T-helper 2 cell treated with Interferon-gamma antibody and Interleukin-4, amounts not matched to agents 5 μg/mL and 100 μg/mL, for 36 hours (primary cell): ENCODE data around the gene NABP2.

Experiments used
- DNase-seq: peaks from one replicate; pipeline ENCODE4 v3.0.0; 2021; ENCODE audit warnings: low spot score
- H3K27ac Mint-ChIP-seq: one replicate; pipeline ENCODE4 v1.8.0; 2021; ENCODE audit warnings: mild to moderate bottlenecking, mixed read lengths
- H3K27me3 Mint-ChIP-seq: one replicate; pipeline ENCODE4 v1.8.0; 2021; ENCODE audit warnings: low read depth, mixed read lengths
- H3K36me3 Mint-ChIP-seq: one replicate; pipeline ENCODE4 v1.8.0; 2021; ENCODE audit warnings: low read depth, mixed read lengths
- H3K4me1 Mint-ChIP-seq: one replicate; pipeline ENCODE4 v1.8.0; 2021; ENCODE audit warnings: low read depth, mixed read lengths
- H3K4me3 Mint-ChIP-seq: one replicate; pipeline ENCODE4 v1.8.0; 2022; ENCODE audit warnings: mild to moderate bottlenecking, moderate library complexity, mixed read lengths
- H3K9me3 Mint-ChIP-seq: one replicate; pipeline ENCODE4 v1.8.0; 2021; ENCODE audit warnings: mixed read lengths

NABP2 gene

DNA sequence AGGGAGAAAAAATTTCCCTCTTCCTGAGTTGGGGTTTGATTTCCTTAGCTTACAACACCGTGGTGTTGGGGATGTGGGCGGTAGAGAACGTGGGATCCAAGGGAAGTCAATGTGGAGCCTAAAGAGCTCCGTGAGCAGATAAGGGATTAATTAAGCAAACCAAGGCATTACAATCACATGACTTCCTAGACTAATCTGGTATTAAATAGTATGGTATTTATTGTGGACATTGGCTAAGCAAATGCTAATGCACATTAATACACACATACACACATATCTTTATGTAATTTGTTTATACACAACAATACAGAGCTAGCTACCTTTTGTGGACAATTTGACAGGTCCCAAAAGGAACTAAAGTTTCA is 1.6 kb upstream of the NABP2 start:
- peaks cover 8% of the 10 kb centered on the region for H3K36me3 Mint-ChIP-seq
- H3K4me1 Mint-ChIP-seq, result peaks cover 40% of the 10 kb centered on the region
- no peak for DNase-seq
- H3K27ac Mint-ChIP-seq, result peak overlapping the region; percentile 97
- H3K9me3 Mint-ChIP-seq, result no peaks in the 10 kb centered on the region
- no peaks in the 10 kb centered on the region for H3K27me3 Mint-ChIP-seq
- H3K4me3 Mint-ChIP-seq, result peak overlapping the region; percentile 100

DNA sequence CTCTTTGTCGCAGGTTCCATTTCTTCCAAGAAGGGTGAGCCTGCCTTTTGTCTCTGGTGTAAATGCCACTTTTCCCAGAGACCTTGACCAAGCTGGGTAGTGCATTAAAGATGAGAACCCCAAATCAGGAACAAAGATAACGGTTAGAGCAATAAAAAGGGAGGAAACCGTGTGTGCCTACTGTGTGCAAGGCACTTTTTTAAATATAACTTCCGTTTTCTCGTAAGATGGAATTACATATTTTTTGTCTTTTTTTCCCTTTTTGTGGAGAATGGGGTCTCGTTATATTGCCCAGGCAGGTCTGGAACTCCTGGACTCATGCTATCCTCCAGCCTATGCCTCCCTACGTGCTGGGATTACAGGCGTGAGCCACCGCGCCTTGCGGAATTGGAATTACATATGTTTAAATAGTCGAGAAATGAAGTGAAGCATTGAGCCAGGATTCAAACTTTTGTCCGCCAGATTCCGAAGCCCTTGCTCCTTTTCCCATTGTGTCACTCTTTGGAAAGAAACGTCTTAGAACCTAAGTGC is 506 bp upstream of the NABP2 start:
- no peak for DNase-seq
- Mint-ChIP-seq H3K9me3 (no peaks in the 10 kb centered on the region), H3K27ac (peak overlapping the region; percentile 55), H3K4me1 (peaks cover 40% of the 10 kb centered on the region), H3K36me3 (peaks cover 8% of the 10 kb centered on the region), H3K27me3 (no peaks in the 10 kb centered on the region), H3K4me3 (peak overlapping the region; percentile 100)

DNA sequence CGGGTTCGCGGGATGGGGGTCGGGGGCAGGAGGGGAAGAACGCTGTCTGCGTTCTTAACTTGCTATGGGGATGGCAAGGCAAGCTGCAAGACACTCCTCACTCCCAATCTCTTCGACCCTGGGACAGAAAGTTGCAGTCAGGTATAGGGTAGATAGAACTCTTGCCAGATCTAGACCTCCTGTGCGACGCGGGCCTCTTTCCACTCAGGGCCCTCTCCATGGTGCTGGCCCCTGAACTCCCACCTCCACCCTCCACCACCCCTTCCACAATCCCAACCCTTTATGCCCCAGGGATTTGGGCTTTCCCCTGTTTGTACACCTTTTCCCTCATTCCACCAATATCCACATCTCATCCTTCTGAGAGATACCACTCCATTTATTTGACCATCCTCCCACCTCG is 812 bp downstream of the NABP2 start:
- Mint-ChIP-seq H3K4me3 (peak overlapping the region; percentile 100), H3K27ac (peak overlapping the region; percentile 70), H3K4me1 (peaks cover 40% of the 10 kb centered on the region), H3K27me3 (no peaks in the 10 kb centered on the region), H3K9me3 (no peaks in the 10 kb centered on the region), H3K36me3 (peaks cover 8% of the 10 kb centered on the region)
- DNase-seq, result no peak

DNA sequence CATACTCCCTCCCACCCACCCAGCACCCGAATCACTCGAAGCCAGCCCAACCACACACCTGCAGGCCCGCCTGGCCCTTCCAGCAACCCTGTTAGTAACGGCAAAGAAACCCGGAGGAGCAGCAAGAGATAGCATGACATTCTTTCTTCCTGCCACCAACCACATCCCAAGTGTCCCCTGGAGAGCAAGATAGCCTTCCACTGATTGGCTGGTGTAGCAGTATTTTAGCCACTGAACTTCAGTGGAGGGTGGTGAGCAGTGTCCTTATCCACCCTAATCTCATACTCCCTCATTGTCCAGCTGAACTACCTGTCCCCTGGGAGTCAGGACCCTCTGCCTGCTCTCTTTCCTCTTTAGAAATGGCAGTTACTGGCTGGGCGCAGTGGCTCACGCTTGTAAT is 4.9 kb downstream of the NABP2 start:
- H3K27me3 Mint-ChIP-seq, result no peaks in the 10 kb centered on the region
- H3K36me3 Mint-ChIP-seq, result peaks cover 8% of the 10 kb centered on the region
- no peaks in the 10 kb centered on the region for H3K9me3 Mint-ChIP-seq
- H3K27ac Mint-ChIP-seq, result no peak overlapping the region
- peaks cover 13% of the 10 kb centered on the region for H3K4me1 Mint-ChIP-seq
- DNase-seq, result no peak
- no peak overlapping the region for H3K4me3 Mint-ChIP-seq

DNA sequence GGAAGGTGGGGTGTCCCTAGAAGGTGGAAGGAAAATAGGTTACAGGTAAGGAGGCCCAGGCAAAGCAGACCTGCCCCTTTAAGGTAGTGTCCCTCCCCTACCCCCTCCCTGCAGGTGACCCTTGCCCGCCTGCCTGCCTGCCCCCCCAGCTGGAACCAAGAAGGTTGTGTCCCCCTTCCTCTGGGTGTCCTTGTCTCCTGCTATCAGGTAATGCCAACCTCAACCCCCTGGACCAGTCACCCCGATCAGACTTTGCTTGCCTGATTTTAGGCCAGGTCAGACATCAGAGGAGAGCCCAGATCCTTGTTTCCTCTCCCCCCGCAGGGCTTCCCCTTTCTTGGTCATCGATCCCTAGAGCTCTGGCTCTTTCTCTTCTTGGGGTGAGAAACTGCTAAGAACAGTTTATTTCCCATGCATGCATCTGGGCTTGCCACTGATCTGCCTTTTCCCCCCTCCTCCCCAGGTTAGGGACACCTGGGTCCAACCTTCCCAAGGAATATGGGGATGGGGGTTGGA is 5.8 kb downstream of the NABP2 start, which contains the start of gene SLC39A5:
SLC39A5 (plus strand) TSS at position 136 of the 516 bp plus-strand sequence. CDS start 1,224 bp downstream, outside the sequence.
- Mint-ChIP-seq H3K27ac (no peak within 1 kb of the TSS), H3K36me3 (peaks cover 8% of the 10 kb centered on the region), H3K4me1 (peaks cover 9% of the 10 kb centered on the region), H3K4me3 (no peak within 1 kb of the TSS), H3K9me3 (no peaks in the 10 kb centered on the region), H3K27me3 (no peaks in the 10 kb centered on the region)
- no peak for DNase-seq

DNA sequence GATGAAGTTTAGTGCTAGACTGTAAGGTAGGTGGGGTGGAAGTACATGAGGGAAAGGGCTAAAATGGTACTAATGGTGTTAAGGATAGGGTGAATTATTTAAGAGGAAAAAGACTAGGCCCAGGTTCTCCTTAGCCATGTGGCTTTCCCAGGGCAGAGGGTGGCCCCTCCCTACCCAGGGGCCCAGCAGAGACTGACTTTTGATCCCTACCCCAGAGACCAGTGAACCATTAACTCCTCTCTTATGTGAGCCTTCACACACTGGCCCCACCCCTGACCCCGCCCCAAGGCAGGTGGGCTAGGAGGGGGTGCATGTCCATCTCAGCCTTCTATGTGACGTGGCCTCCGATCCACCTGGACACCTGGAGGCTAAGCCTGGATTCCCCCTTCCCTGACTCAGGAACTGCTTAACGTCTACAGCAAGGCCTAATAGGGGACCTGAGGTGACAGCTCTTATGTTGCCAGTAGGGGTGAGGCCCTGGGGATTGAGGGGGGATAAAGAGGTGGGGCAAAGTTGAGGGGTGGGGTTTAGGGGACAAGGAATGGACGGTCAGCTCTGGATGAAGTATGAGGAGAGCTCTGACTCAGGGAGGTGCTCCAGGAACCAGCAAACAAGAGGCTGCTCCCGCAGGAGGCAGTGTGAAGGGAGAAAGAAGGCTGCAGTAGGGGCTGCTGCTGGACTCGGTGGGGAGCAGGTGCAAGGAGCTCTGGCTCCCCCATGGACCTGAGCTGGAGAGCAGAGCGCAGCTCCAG is 6.5 kb downstream of the NABP2 start:
- Mint-ChIP-seq H3K4me1 (peaks cover 3% of the 10 kb centered on the region), H3K4me3 (no peak overlapping the region), H3K36me3 (peaks cover 6% of the 10 kb centered on the region), H3K9me3 (no peaks in the 10 kb centered on the region), H3K27ac (no peak overlapping the region), H3K27me3 (no peaks in the 10 kb centered on the region)
- DNase-seq, result no peak

DNA sequence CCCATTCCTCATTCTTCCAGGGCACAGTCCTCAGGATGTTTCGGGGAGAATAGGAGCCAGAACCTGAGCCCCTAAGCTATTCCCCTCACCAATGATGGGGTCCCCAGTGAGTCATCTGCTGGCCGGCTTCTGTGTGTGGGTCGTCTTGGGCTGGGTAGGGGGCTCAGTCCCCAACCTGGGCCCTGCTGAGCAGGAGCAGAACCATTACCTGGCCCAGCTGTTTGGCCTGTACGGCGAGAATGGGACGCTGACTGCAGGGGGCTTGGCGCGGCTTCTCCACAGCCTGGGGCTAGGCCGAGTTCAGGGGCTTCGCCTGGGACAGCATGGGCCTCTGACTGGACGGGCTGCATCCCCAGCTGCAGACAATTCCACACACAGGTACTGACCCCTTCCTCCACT is 7.0 kb downstream of the NABP2 start:
- H3K27me3 Mint-ChIP-seq, result no peaks in the 10 kb centered on the region
- no peak for DNase-seq
- peaks cover 2% of the 10 kb centered on the region for H3K4me1 Mint-ChIP-seq
- no peaks in the 10 kb centered on the region for H3K9me3 Mint-ChIP-seq
- no peak overlapping the region for H3K4me3 Mint-ChIP-seq
- H3K36me3 Mint-ChIP-seq, result peaks cover 4% of the 10 kb centered on the region
- no peak overlapping the region for H3K27ac Mint-ChIP-seq

DNA sequence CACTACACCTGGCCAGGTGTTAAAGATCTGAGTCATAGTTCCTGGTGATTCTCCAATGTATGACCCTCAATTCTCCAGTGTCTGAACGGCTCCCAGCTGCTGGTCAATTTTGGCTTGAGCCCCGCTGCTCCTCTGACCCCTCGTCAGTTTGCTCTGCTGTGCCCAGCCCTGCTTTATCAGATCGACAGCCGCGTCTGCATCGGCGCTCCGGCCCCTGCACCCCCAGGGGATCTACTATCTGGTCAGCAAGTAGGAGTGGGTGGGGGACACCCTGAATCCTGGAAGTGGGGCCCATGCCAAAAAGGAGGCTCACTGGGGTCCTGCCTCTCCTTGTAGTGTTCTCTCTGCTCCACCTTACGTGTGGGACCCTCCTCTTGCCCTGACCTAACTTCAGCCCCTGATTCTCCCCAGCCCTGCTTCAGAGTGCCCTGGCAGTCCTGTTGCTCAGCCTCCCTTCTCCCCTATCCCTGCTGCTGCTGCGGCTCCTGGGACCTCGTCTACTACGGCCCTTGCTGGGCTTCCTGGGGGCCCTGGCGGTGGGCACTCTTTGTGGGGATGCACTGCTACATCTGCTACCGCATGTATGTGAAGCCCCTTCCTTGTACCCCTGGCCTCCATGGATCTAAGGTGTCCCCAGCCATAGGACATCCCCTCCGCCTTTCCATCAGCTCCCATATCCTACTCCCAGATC is 10.7 kb downstream of the NABP2 start:
- no peak overlapping the region for H3K4me3 Mint-ChIP-seq
- peaks cover 5% of the 10 kb centered on the region for H3K36me3 Mint-ChIP-seq
- H3K9me3 Mint-ChIP-seq, result no peaks in the 10 kb centered on the region
- DNase-seq, result no peak
- H3K4me1 Mint-ChIP-seq, result no peaks in the 10 kb centered on the region
- no peaks in the 10 kb centered on the region for H3K27me3 Mint-ChIP-seq
- H3K27ac Mint-ChIP-seq, result no peak overlapping the region

DNA sequence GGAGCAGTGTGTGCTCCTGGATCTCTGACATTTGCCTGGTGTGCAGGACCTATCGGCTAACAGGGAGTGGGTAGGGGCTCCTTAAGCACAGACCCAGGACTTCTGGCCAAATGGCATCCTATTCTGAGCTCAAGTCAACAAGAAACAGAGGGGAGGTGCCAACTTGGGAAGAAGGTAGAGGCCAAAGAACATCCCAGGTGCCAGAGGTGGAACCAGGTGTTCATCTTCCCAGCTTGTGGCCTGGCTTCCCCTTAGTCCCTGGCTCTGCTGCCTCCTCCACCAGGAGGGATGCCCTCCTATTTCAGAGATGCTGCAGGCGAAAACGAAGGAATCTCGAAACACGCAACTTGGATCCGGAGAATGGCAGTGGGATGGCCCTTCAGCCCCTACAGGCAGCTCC is 11.9 kb downstream of the NABP2 start:
- Mint-ChIP-seq H3K9me3 (no peaks in the 10 kb centered on the region), H3K4me3 (no peak overlapping the region), H3K27me3 (no peaks in the 10 kb centered on the region), H3K4me1 (no peaks in the 10 kb centered on the region), H3K27ac (no peak overlapping the region), H3K36me3 (peaks cover 8% of the 10 kb centered on the region)
- no peak for DNase-seq

DNA sequence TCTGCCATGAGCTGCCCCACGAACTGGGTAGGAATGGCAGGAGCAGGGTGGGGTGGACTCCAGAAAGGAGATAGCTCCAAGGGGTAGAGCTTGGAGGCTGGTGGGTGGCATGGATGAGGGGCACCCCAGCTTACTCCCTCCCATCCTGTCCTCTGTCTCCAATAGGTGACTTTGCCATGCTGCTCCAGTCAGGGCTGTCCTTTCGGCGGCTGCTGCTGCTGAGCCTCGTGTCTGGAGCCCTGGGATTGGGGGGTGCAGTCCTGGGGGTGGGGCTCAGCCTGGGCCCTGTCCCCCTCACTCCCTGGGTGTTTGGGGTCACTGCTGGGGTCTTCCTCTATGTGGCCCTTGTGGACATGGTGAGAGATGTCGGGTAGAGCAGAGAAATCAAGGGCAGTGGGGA is 12.8 kb downstream of the NABP2 start:
- Mint-ChIP-seq H3K4me3 (no peak overlapping the region), H3K27ac (no peak overlapping the region), H3K27me3 (no peaks in the 10 kb centered on the region), H3K4me1 (no peaks in the 10 kb centered on the region), H3K9me3 (no peaks in the 10 kb centered on the region), H3K36me3 (peaks cover 14% of the 10 kb centered on the region)
- DNase-seq, result no peak

DNA sequence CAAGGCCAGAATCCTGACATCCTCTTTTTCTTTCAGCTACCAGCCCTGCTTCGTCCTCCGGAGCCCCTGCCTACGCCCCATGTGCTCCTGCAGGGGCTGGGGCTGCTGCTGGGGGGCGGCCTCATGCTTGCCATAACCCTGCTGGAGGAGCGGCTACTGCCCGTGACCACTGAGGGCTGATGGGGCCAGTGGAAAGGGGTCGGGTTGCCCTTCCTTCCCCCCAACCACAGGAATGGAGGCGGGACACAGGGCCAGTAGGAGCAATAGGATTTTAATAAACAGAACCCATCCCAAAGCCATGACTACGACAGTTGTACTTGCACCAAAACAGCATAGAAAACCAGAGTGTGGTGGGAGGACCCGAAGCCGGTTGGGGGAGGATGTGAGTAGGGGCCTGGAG is 13.4 kb downstream of the NABP2 start:
- no peaks in the 10 kb centered on the region for H3K9me3 Mint-ChIP-seq

DNA sequence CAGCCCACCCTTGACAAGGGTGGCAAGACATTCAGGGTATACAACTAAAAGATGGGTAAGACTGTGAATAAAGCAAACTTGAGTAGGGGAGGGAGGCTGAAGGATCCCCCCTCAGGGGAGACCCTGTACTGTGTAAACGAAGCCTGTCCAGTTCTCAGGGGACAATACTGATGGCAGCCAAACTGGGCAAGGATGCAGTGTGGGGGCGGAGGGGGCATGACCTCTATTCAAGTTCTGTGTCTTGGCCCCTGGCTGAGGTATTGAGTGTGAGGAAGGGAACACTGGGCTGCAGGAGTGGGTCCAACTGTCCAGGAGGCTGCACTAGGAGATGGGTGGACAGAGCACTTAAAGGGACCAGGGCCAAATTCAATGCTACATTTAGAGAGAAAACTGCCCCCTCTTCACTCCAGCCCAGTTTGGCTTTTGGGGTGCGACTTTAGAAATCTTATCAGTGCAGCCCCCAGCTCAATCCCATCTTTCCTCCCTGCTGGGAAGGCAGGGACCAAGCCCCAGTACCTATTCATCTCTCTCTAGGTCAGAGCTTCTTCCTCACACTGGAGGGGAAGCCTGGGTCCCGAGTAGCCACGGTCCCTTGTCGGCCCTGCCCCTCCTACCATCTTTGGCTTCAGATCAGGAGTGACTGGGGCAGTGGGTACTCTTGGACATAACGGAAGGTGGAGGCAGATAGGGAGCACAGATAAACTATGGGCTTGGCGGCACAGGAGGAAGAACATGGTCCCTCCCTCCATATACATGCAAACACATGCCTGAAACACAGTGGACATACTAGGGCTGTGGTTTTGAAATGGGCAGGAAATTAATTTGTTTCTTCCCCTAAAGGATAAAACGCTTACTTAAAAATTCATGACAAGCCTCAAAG is 17.5 kb downstream of the NABP2 start:
- H3K4me3 Mint-ChIP-seq, result no peak overlapping the region
- no peaks in the 10 kb centered on the region for H3K9me3 Mint-ChIP-seq
- no peak overlapping the region for H3K27ac Mint-ChIP-seq
- H3K27me3 Mint-ChIP-seq, result no peaks in the 10 kb centered on the region
- DNase-seq, result no peak
- peaks cover 2% of the 10 kb centered on the region for H3K4me1 Mint-ChIP-seq
- peaks cover 27% of the 10 kb centered on the region for H3K36me3 Mint-ChIP-seq

More for the DNA sequence above, 13.4 kb downstream of the NABP2 start:
- peaks cover under 1% of the 10 kb centered on the region for H3K4me1 Mint-ChIP-seq
- no peak for DNase-seq
- peaks cover 19% of the 10 kb centered on the region for H3K36me3 Mint-ChIP-seq
- H3K4me3 Mint-ChIP-seq, result no peak overlapping the region
- H3K27ac Mint-ChIP-seq, result no peak overlapping the region
- no peaks in the 10 kb centered on the region for H3K27me3 Mint-ChIP-seq

DNA sequence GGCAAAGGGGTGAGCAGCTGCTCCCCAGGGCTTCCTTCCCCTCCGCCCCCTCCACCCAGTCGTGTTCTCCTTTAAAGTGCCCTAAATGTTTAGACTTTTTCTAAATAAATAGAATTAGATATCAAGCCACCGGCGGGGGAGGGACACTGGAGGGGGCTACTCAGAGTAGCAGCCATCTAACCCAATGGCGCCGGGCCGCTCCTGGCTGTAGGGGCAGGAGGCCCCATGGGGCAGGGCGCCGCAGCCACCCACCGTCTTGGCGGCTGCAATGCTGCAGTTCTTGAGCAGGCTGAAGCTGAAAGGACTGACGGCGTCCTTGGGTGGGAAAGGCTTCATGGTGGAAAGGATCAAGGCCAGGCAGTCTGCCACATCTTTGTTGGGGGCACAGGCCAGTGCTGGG is 18.8 kb downstream of the NABP2 start:
- Mint-ChIP-seq H3K4me3 (no peak overlapping the region), H3K36me3 (peaks cover 29% of the 10 kb centered on the region), H3K27me3 (no peaks in the 10 kb centered on the region), H3K27ac (no peak overlapping the region), H3K9me3 (no peaks in the 10 kb centered on the region), H3K4me1 (peaks cover 2% of the 10 kb centered on the region)
- DNase-seq, result no peak
